Right lobe of liver (tissue), 6 donors: ENCODE results near the gene ITGAE. TPM values are rescaled to one million over a fixed set of nuclear protein-coding genes. Genes with fewer than 3 reads are reported as not detected.

Experiments used
- ATAC-seq, 4 donors: fragments of 200-7000 bp; cut with Tn5 transposase; one replicate each; pipeline ENCODE4 v1.9.1; 2020; ENCODE audit warnings: mild to moderate bottlenecking in 4 of 4, moderate library complexity in 4 of 4
- DNase-seq, 3 donors: peaks; one replicate each; pipeline ENCODE4 v3.0.0-alpha.2; 2020
- H3K27ac ChIP-seq, 3 donors: fragments of 200-600 bp; one replicate each; pipeline ENCODE4 v1.8.0; 2022
- H3K27me3 ChIP-seq, 2 donors: fragments of 200-600 bp; one replicate each; pipeline ENCODE4 v1.8.0; 2022
- H3K36me3 ChIP-seq, 4 donors: fragments of 200-600 bp; sonication (generic) in 1 of 4; one replicate each; pipeline versions ENCODE4 v1.5.1 to v1.8.0; 2017 to 2022; ENCODE audit warnings: control low read depth in 1 of 4
- H3K4me1 ChIP-seq, 4 donors: fragments of 200-600 bp; sonication (generic) in 1 of 4; one replicate each; pipeline versions ENCODE4 v1.5.1 to v1.8.0; 2017 to 2022; ENCODE audit warnings: control low read depth in 1 of 4
- H3K4me3 ChIP-seq, 3 donors: fragments of 200-600 bp; one replicate each; pipeline ENCODE4 v1.8.0; 2022
- H3K9me3 ChIP-seq, 4 donors: fragments of 200-600 bp; sonication (generic) in 1 of 4; one replicate each; pipeline versions ENCODE4 v1.5.1 to v1.8.0; 2017 to 2022; ENCODE audit warnings: control low read depth in 1 of 4
- CTCF ChIP-seq, 4 donors: fragments of 200-600 bp in 3 of 4; fragments of 450-650 bp in 1 of 4; IDR thresholded peaks; one replicate each; pipeline versions ENCODE4 v1.5.1 to v1.8.0; 2016 to 2022; ENCODE audit warnings: antibody characterized with exemption in 4 of 4, mild to moderate bottlenecking in 2 of 4
- POLR2A ChIP-seq: fragments of 450-650 bp; IDR thresholded peaks from one replicate; pipeline ENCODE4 v1.6.1; 2017; ENCODE audit warnings: antibody characterized with exemption, mild to moderate bottlenecking
- WGBS: methylation state at CpG from one replicate; pipeline ENCODE4 v1.1.6; 2018; ENCODE audit warnings: low coverage, low lambda C conversion rate; ENCODE audit not compliant: insufficient coverage; ENCODE audit errors: missing lambda C conversion rate; 5-methylcytosine and 5-hydroxymethylcytosine counted together
- intact Hi-C, 2 donors: fragments of 100-400 bp; cut with DNase I; formaldehyde crosslinking; loops; one replicate each; pipeline versions ENCODE4 v1.11.2 to v1.14.1; 2022
- total RNA-seq, 6 experiments: library from RNA; depleted of rRNA in 2 of 6; stranded (reverse); fragments of >200 nt in 2 of 6; fragmentation: NEBNext Ultra II Directional in 3 of 6; extraction: Animal tissue kit (Norgen Biotek cat#: 25700) in 3 of 6; gene quantifications; one replicate each; pipeline versions ENCODE4 v1.1.0 to v1.2.4, GENCODE V29; 2016 to 2023
- donor health status: DM: no; HTN: yes; CAD: no.
- donor health status: DM: no; HTN: no; CAD: no.
- donor health status: DM: no; HTN: no; CAD: no.
- donor health status: DM: no; HTN: yes; CAD: no.
- donor health status: DM: no; HTN: yes; CAD: no.

Gene ITGAE
- total RNA-seq, 6 experiments from 2014 or later: 5.4 to 7.7 (median 5.8) TPM

- WGBS: no CpG with 5 or more reads among the region's 15 CpGs
- Histone ChIP-seq H3K4me3 (no peak overlapping the region), H3K36me3 (no peaks in the 10 kb centered on the region), H3K4me1 (peaks cover 0 to 5% (median 0%) of the 10 kb centered on the region in 4 donors), H3K27ac (no peak overlapping the region), H3K9me3 (no peaks in the 10 kb centered on the region), H3K27me3 (no peaks in the 10 kb centered on the region)
- ATAC-seq (no peak), DNase-seq (no peak)
- intact Hi-C loops: no loop called here
- TF ChIP-seq POLR2A (no peak), CTCF (IDR thresholded peaks at IDR 0.05) (no peak)
These were observed 49.2 kb downstream of the ITGAE start for GRCh38 chr17:3751836-3752235.

- Histone ChIP-seq H3K4me1 (peaks cover 0 to 5% (median 0%) of the 10 kb centered on the region in 4 donors), H3K36me3 (no peaks in the 10 kb centered on the region), H3K9me3 (no peaks in the 10 kb centered on the region), H3K27me3 (no peaks in the 10 kb centered on the region), H3K4me3 (no peak overlapping the region), H3K27ac (no peak overlapping the region)
- TF ChIP-seq CTCF (IDR thresholded peaks at IDR 0.05) (no peak), POLR2A (no peak)
- ATAC-seq: no peak
- 54% methylated on average over 2 of the region's 8 CpGs for WGBS
- intact Hi-C loops: no loop called here
- no peak for DNase-seq
These were observed 50.1 kb downstream of the ITGAE start for GRCh38 chr17:3750926-3751325.

- 70% methylated on average over 7 of the region's 17 CpGs for WGBS
- intact Hi-C loops: no loop called here
- Histone ChIP-seq H3K4me3 (no peak overlapping the region), H3K9me3 (no peaks in the 10 kb centered on the region), H3K27ac (no peak overlapping the region), H3K4me1 (peaks cover 0 to 3% (median 0%) of the 10 kb centered on the region in 4 donors), H3K36me3 (no peaks in the 10 kb centered on the region), H3K27me3 (no peaks in the 10 kb centered on the region)
- no peak for ATAC-seq
- DNase-seq: no peak
- TF ChIP-seq POLR2A: no peak
- no peak for TF ChIP-seq CTCF (IDR thresholded peaks at IDR 0.05)
These were observed 50.7 kb downstream of the ITGAE start for GRCh38 chr17:3750296-3750695.

GRCh38 chr17:3748576-3748975, 52.4 kb downstream of the ITGAE start:
- Histone ChIP-seq H3K27ac (no peak overlapping the region), H3K9me3 (no peaks in the 10 kb centered on the region), H3K27me3 (no peaks in the 10 kb centered on the region), H3K36me3 (no peaks in the 10 kb centered on the region), H3K4me3 (no peak overlapping the region), H3K4me1 (no peaks in the 10 kb centered on the region)
- intact Hi-C loops: no loop called here
- TF ChIP-seq CTCF (IDR thresholded peaks at IDR 0.05): no peak
- no peak for TF ChIP-seq POLR2A
- DNase-seq: no peak
- WGBS: 92% methylated on average over 5 of the region's 7 CpGs
- ATAC-seq: no peak

GRCh38 chr17:3747805-3748204, 53.2 kb downstream of the ITGAE start:
- H3K4me1 ChIP-seq: no peaks in the 10 kb centered on the region
- DNase-seq: no peak
- H3K27ac ChIP-seq: no peak overlapping the region
- no peaks in the 10 kb centered on the region for H3K36me3 ChIP-seq
- H3K27me3 ChIP-seq: no peaks in the 10 kb centered on the region
- TF ChIP-seq POLR2A: no peak
- no peak for TF ChIP-seq CTCF (IDR thresholded peaks at IDR 0.05)
- no peaks in the 10 kb centered on the region for H3K9me3 ChIP-seq
- intact Hi-C loops: no loop called here
- WGBS: 81% methylated on average over 8 of the region's 9 CpGs
- ATAC-seq: no peak
- no peak overlapping the region for H3K4me3 ChIP-seq
